Panc1 (cell line): ENCODE results near the gene TMEM154. TPM values are rescaled to one million over a fixed set of nuclear protein-coding genes. Genes with fewer than 3 reads are reported as not detected.

Experiments used
- ATAC-seq: fragments of 200-7000 bp; cut with Tn5 transposase; 2 replicates; pipeline ENCODE4 v1.9.1; 2020; ENCODE audit warnings: mild to moderate bottlenecking, moderate library complexity
- BruUV-seq: library from RNA; stranded (reverse); fragments of 400-500 nt; replicated peaks from 2 replicates; lab custom pipeline; 2021; lab: Mats Ljungman, UMichigan
- CTCF ChIA-PET: fragments of 300-600 bp; sonication (Branson Sonifier 250); formaldehyde crosslinking; loops from one replicate; lab custom pipeline; 2022; ENCODE audit warnings: antibody characterized with exemption; lab: Charles Lee
- POLR2A ChIA-PET: fragments of 300-600 bp; sonication (Branson Sonifier 250); formaldehyde crosslinking; loops from one replicate; lab custom pipeline; 2022; ENCODE audit warnings: antibody characterized with exemption; lab: Charles Lee
- DNase-seq: peaks from one replicate; pipeline ENCODE4 v3.0.0-alpha.2; 2010; ENCODE audit warnings: low read depth, low spot score
- H3K27ac ChIP-seq: 2 replicates; pipeline ENCODE4 v1.5.1; 2011; ENCODE audit warnings: mild to moderate bottlenecking, low read length, inconsistent platforms
- H3K27me3 ChIP-seq: fragments of 200-500 bp; sonication (Bioruptor generic); 2 replicates; pipeline ENCODE4 v1.6.0; 2014; ENCODE audit warnings: low read length, inconsistent platforms; ENCODE audit not compliant: control insufficient read depth, insufficient read depth
- H3K36me3 ChIP-seq: fragments of 200-500 bp; sonication (Bioruptor generic); 2 replicates; pipeline ENCODE4 v1.5.1; 2014; ENCODE audit warnings: inconsistent platforms, mild to moderate bottlenecking, low read length, moderate library complexity; ENCODE audit not compliant: control insufficient read depth, insufficient read depth
- H3K4me1 ChIP-seq: 2 replicates; pipeline ENCODE4 v1.5.1; 2011; ENCODE audit warnings: inconsistent platforms, mild to moderate bottlenecking, low read length, moderate library complexity; ENCODE audit not compliant: control insufficient read depth, insufficient read depth
- H3K4me3 ChIP-seq, 2 experiments: 2 replicates each; pipeline ENCODE4 v1.5.1; 2011 to 2012; ENCODE audit warnings: low read depth in 2 of 2, low read length in 2 of 2, mild to moderate bottlenecking in 2 of 2, inconsistent platforms in 1 of 2, moderate library complexity in 1 of 2
- H3K9me3 ChIP-seq: fragments of 200-500 bp; sonication (Bioruptor generic); 2 replicates; pipeline ENCODE4 v1.5.1; 2014; ENCODE audit warnings: low read depth, mild to moderate bottlenecking, inconsistent platforms, low read length, moderate library complexity; ENCODE audit not compliant: control insufficient read depth, insufficient read depth
- POLR2AphosphoS5 ChIP-seq: IDR thresholded peaks from 2 replicates; pipeline ENCODE4 v1.6.1; 2012; ENCODE audit warnings: mild to moderate bottlenecking, low read depth, low read length, moderate library complexity
- SIN3A ChIP-seq: IDR thresholded peaks from 2 replicates; pipeline ENCODE4 v1.6.1; 2012; ENCODE audit warnings: low read depth, mild to moderate bottlenecking, low read length, moderate library complexity, borderline replicate concordance; ENCODE audit not compliant: insufficient read depth
- TCF7L2 ChIP-seq: IDR thresholded peaks from 2 replicates; pipeline ENCODE4 v1.6.1; 2011; ENCODE audit warnings: mild to moderate bottlenecking, low read depth, low read length, inconsistent platforms
- in situ Hi-C: cut with HindIII; loops from 2 replicates; pipeline ENCODE4 v1.10.0; 2016; ENCODE audit warnings: low sequenced_read_pairs, low pct_unique_long_range_greater_than_20kb
- intact Hi-C: fragments of 100-400 bp; cut with micrococcal nuclease; formaldehyde crosslinking; loops from one replicate; pipeline ENCODE4 v1.10.0; 2022; ENCODE audit not compliant: unreplicated experiment
- total RNA-seq: library from RNA; stranded (reverse); gene quantifications from one replicate; pipeline ENCODE4 v1.2.1, GENCODE V29; 2021; ENCODE audit not compliant: unreplicated experiment
- TF ChIP-seq, protein P1 (sequence below): fragments of 450-650 bp; IDR thresholded peaks from 2 replicates; pipeline ENCODE4 v1.5.1; 2017; ENCODE audit warnings: mild to moderate bottlenecking
- TF ChIP-seq, protein P2 (sequence below), 2 experiments: IDR thresholded peaks; 2 replicates each; pipeline ENCODE4 v1.6.1; 2011 to 2012; ENCODE audit warnings: low read depth in 2 of 2, control low read depth in 1 of 2, low read length in 1 of 2, mild to moderate bottlenecking in 1 of 2, moderate library complexity in 1 of 2; ENCODE audit not compliant: insufficient read depth in 1 of 2

TMEM154 gene
- total RNA-seq, 1 experiment from 2014 or later, result 0.15 TPM

DNA sequence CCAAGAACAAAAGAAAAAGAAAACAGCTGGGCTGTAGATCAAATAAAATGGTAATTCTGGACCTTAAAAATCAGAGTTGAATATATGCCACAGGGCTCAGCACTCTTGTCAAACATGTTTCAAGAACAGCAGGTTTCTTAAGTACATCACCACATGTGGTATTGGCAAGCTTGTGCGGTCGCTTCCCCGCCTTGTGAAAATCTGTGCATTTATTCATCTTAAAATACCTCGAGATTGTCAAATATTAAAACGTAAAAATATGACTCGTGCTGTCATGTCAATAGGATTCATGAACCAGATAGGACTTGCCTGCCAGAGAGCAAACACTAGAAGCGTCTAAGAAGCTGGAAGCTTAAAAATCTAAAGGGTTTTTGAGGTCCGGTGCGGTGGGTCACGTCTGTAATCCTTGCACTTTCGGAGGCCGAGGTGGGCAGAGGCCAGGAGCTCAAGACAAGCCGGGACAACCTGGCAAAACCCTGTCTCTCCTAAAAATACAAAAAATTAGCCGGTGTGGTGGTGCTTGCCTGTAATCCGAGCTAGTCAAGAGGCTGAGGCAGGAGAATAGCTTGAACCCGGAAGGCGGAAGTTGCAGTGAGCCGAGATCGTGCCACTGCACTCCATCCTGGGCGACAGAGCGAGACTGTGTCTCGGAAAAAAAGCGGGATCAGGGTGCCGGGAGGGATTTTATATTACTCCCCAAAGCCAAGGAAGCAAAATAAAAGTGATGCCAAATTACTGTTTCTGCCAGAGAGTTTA is 40.2 kb upstream of the TMEM154 start:
- ATAC-seq (no peak), DNase-seq (no peak)
- Histone ChIP-seq H3K4me1 (no peaks in the 10 kb centered on the region), H3K9me3 (no peaks in the 10 kb centered on the region), H3K27ac (no peak overlapping the region), H3K4me3 (no peak overlapping the region), H3K27me3 (no peaks in the 10 kb centered on the region), H3K36me3 (no peaks in the 10 kb centered on the region)
- in situ Hi-C loops (no loop called here), intact Hi-C loops (no loop called here)
- no TSS peak for BruUV-seq
- TF ChIP-seq SIN3A, result no peak
- TF ChIP-seq POLR2AphosphoS5, result no peak
- TF ChIP-seq TCF7L2, result no peak
- TF ChIP-seq, protein P1, sequence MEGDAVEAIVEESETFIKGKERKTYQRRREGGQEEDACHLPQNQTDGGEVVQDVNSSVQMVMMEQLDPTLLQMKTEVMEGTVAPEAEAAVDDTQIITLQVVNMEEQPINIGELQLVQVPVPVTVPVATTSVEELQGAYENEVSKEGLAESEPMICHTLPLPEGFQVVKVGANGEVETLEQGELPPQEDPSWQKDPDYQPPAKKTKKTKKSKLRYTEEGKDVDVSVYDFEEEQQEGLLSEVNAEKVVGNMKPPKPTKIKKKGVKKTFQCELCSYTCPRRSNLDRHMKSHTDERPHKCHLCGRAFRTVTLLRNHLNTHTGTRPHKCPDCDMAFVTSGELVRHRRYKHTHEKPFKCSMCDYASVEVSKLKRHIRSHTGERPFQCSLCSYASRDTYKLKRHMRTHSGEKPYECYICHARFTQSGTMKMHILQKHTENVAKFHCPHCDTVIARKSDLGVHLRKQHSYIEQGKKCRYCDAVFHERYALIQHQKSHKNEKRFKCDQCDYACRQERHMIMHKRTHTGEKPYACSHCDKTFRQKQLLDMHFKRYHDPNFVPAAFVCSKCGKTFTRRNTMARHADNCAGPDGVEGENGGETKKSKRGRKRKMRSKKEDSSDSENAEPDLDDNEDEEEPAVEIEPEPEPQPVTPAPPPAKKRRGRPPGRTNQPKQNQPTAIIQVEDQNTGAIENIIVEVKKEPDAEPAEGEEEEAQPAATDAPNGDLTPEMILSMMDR, result no peak
- TF ChIP-seq, protein P2, sequence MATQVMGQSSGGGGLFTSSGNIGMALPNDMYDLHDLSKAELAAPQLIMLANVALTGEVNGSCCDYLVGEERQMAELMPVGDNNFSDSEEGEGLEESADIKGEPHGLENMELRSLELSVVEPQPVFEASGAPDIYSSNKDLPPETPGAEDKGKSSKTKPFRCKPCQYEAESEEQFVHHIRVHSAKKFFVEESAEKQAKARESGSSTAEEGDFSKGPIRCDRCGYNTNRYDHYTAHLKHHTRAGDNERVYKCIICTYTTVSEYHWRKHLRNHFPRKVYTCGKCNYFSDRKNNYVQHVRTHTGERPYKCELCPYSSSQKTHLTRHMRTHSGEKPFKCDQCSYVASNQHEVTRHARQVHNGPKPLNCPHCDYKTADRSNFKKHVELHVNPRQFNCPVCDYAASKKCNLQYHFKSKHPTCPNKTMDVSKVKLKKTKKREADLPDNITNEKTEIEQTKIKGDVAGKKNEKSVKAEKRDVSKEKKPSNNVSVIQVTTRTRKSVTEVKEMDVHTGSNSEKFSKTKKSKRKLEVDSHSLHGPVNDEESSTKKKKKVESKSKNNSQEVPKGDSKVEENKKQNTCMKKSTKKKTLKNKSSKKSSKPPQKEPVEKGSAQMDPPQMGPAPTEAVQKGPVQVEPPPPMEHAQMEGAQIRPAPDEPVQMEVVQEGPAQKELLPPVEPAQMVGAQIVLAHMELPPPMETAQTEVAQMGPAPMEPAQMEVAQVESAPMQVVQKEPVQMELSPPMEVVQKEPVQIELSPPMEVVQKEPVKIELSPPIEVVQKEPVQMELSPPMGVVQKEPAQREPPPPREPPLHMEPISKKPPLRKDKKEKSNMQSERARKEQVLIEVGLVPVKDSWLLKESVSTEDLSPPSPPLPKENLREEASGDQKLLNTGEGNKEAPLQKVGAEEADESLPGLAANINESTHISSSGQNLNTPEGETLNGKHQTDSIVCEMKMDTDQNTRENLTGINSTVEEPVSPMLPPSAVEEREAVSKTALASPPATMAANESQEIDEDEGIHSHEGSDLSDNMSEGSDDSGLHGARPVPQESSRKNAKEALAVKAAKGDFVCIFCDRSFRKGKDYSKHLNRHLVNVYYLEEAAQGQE (IDR thresholded peaks at IDR 0.05; ENCODE audit: insufficient read depth in 1 of 2, low read depth in 2 of 2, low read length in 1 of 2), result no peak
- ChIA-PET POLR2A (no interaction called here), CTCF (interaction anchor here (0.5 kb wide), 1 partner anchor 35 kb away, joined by 6 read pairs; no protein-coding TSS in a partner anchor)

DNA sequence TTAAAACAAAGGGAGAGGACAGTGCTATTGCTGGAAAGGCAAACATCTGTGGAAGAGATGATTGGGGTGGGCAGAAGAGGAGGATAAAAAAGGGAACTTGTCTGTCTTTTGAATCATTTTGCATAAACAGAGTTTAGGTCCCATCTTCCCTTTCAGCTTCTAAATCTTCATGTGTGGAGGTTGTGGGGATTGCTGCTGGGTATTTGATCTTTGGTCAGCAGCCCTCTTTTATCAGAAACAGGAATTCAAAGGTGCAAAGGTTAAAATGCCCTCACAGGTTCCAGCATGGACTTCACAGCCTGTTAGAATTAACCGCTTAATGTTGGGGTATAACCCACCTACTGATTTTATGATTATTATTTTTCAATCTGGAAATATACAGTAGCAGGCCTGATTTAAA is 39.5 kb upstream of the TMEM154 start:
- POLR2A ChIA-PET, result no interaction called here
- ATAC-seq (no peak), DNase-seq (no peak)
- TF ChIP-seq TCF7L2, result no peak
- TF ChIP-seq, protein P2 (IDR thresholded peaks at IDR 0.05; ENCODE audit: insufficient read depth in 1 of 2, low read depth in 2 of 2, low read length in 1 of 2), result no peak
- in situ Hi-C loops (no loop called here), intact Hi-C loops (no loop called here)
- no peaks in the 10 kb centered on the region for H3K9me3 ChIP-seq
- H3K4me3 ChIP-seq, result no peak overlapping the region
- no peak overlapping the region for H3K27ac ChIP-seq
- no peaks in the 10 kb centered on the region for H3K27me3 ChIP-seq
- no TSS peak for BruUV-seq
- H3K36me3 ChIP-seq, result no peaks in the 10 kb centered on the region
- CTCF ChIA-PET, result no interaction called here
- no peaks in the 10 kb centered on the region for H3K4me1 ChIP-seq
